ENCODE measurements around the gene NPRL2. TPM values are rescaled to one million over a fixed set of nuclear protein-coding genes. Genes with fewer than 3 reads are reported as not detected.
A peak's percentile ranks its signal among the peaks of the same experiment; 100 is the strongest.

Gene NPRL2
- total RNA-seq, 1 donor = 22.9 TPM

DNA sequence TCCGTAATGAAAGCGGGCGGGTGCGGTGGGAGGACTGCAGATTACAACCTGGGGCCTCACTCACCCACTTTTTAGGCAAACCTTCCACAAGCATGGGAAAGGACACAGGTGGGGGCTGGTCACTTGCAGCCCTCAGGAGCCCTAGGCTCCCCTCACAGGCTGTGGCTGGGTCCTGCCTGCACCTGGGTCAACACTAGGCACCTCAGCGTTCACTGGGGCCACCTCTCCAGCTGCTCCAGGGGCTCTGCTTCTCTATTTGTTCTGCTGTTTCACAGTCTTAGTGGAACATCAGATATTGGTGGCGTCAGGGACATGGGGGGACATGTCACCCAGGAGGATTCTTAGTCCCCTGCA is 38.8 kb upstream of the NPRL2 start:
- TF ChIP-seq, protein P1, sequence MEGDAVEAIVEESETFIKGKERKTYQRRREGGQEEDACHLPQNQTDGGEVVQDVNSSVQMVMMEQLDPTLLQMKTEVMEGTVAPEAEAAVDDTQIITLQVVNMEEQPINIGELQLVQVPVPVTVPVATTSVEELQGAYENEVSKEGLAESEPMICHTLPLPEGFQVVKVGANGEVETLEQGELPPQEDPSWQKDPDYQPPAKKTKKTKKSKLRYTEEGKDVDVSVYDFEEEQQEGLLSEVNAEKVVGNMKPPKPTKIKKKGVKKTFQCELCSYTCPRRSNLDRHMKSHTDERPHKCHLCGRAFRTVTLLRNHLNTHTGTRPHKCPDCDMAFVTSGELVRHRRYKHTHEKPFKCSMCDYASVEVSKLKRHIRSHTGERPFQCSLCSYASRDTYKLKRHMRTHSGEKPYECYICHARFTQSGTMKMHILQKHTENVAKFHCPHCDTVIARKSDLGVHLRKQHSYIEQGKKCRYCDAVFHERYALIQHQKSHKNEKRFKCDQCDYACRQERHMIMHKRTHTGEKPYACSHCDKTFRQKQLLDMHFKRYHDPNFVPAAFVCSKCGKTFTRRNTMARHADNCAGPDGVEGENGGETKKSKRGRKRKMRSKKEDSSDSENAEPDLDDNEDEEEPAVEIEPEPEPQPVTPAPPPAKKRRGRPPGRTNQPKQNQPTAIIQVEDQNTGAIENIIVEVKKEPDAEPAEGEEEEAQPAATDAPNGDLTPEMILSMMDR (IDR thresholded peaks at IDR 0.05; ENCODE audit: insufficient read depth, low read depth, low read length) = no peak
- no peak for DNase-seq (ENCODE audit: low read depth)
- H3K4me3 ChIP-seq (ENCODE audit: low read depth, low read length) = no peak overlapping the region

DNA sequence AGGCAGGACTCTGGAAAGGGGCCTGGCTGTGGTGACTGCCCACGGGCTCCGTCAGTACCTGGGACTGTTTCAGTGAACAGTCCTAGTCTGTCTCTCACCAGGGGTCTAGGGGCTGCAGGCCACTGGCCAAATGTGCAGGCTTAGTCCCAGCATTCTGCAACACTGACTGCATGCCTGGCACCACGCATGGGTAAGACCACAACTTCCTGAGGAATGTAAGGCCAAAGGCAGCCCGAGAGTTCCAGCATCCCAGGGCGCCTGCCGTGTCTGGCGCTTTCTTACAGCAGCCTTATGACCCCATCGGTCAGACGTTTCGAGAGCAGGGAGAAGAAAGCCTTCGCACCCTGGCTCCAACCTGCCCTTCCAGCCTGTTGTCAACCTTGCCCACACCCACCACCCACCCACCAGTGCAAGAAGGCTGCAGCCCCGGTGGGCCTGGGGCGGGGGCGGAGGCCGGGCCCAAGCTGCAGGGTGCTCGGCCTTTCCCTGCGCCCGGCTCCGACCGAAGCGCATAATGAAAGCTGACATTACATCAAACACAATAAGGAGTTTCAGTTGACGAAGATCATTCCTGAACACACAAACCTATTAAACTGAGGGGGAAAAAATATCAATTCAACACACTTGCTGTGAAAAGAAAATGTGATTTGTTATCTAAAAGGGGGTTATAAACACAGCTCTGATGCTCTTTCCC is 38.3 kb upstream of the NPRL2 start:
- TF ChIP-seq, protein P1 (IDR thresholded peaks at IDR 0.05; ENCODE audit: insufficient read depth, low read depth, low read length) = no peak
- no peak for DNase-seq (ENCODE audit: low read depth)
- H3K4me3 ChIP-seq (ENCODE audit: low read depth, low read length) = no peak overlapping the region

DNA sequence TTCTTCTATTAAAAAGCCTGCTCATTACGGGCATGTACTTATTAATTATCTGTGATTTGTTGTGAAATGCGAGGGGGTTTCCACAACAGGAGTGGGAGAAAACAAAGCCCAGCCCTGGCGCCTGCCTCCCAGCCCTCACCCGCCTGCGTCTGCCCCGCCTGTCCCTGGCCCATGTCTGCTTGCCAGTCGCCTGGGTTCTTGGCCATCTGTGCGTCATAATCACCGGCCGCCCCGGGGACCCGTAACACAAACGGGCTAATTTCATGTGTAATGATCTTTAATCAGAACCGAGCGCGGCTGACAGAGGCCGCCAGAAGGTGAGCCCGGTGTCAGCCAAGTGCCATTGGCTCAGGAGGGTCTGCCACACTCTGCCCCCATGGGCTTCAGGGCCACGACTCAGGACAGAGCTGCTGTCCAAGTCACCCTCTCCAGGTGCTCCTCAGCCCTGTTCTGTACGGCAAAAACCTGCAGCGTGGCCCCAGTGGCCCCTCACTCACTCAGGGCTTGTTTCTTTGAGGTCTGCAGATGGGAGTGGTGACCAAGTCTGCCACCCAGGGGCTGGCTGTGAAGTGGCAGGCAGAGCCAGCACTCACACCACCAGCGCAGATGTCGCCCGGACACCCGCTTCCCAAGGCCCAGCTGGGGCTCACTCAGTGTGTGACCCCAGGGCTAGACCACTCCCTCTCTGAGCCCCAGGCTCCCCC is 37.6 kb upstream of the NPRL2 start:
- peak; percentile 3 for DNase-seq (ENCODE audit: low read depth)
- TF ChIP-seq, protein P1 (IDR thresholded peaks at IDR 0.05; ENCODE audit: insufficient read depth, low read depth, low read length) = peak; percentile 23

GRCh38 chr3:50385754-50386153 is 35.2 kb upstream of the NPRL2 start:
- TF ChIP-seq, protein P1 (IDR thresholded peaks at IDR 0.05; ENCODE audit: insufficient read depth, low read depth, low read length) = no peak
- DNase-seq (ENCODE audit: low read depth) = no peak

More for the DNA sequence above, 37.6 kb upstream of the NPRL2 start:
- no peak overlapping the region for H3K4me3 ChIP-seq (ENCODE audit: low read depth, low read length)

GRCh38 chr3:50383750-50384149 is 33.2 kb upstream of the NPRL2 start:
- no peak overlapping the region for H3K4me3 ChIP-seq (ENCODE audit: low read depth, low read length)
- DNase-seq (ENCODE audit: low read depth) = no peak
- TF ChIP-seq, protein P1 (IDR thresholded peaks at IDR 0.05; ENCODE audit: insufficient read depth, low read depth, low read length) = no peak

More at GRCh38 chr3:50385754-50386153, 35.2 kb upstream of the NPRL2 start:
- H3K4me3 ChIP-seq (ENCODE audit: low read depth, low read length) = no peak overlapping the region

- TF ChIP-seq, protein P1 (IDR thresholded peaks at IDR 0.05; ENCODE audit: insufficient read depth, low read depth, low read length) = no peak
- no peak for DNase-seq (ENCODE audit: low read depth)
- no peak overlapping the region for H3K4me3 ChIP-seq (ENCODE audit: low read depth, low read length)
Observed at GRCh38 chr3:50382722-50383121, 32.1 kb upstream of the NPRL2 start.
